ENCODE data around the gene PHAF1. TPM values are rescaled to one million over a fixed set of nuclear protein-coding genes. Genes with fewer than 3 reads are reported as not detected.

Gene PHAF1
- total RNA-seq, 4 donors from 2014 or later, result 11.4 to 18.9 (median 17.5) TPM

GRCh38 chr16:67087291-67087690 is 22.4 kb upstream of the PHAF1 start:
- no peaks in the 10 kb centered on the region for H3K27me3 ChIP-seq
- TF ChIP-seq POLR2A (IDR thresholded peaks at IDR 0.05) (no peak), CTCF (IDR thresholded peaks at IDR 0.05) (no peak)
- H3K9me3 ChIP-seq, result no peaks in the 10 kb centered on the region
- no peaks in the 10 kb centered on the region for H3K36me3 ChIP-seq
- WGBS, 2 donors, result 92 to 94% methylated on average over 1 of the region's 1 CpG
- intact Hi-C loops (cut with DNase I), result no loop called here
- DNase-seq, result no peak
- H3K4me1 ChIP-seq, result peaks cover 0 to 4% of the 10 kb centered on the region in 2 donors
- no peak overlapping the region for H3K4me3 ChIP-seq (replicated peaks in 1 of 3)
- H3K27ac ChIP-seq, result no peak overlapping the region

- Histone ChIP-seq H3K27me3 (no peaks in the 10 kb centered on the region), H3K9me3 (no peaks in the 10 kb centered on the region), H3K4me3 (replicated peaks in 1 of 3) (no peak overlapping the region), H3K4me1 (peaks cover 0 to 4% of the 10 kb centered on the region in 2 donors), H3K36me3 (no peaks in the 10 kb centered on the region), H3K27ac (no peak overlapping the region)
- TF ChIP-seq POLR2A (IDR thresholded peaks at IDR 0.05), result no peak
- no peak for TF ChIP-seq CTCF (IDR thresholded peaks at IDR 0.05)
- no peak for DNase-seq
- intact Hi-C loops (cut with DNase I), result no loop called here
Measured at GRCh38 chr16:67087803-67088202, 21.9 kb upstream of the PHAF1 start.

GRCh38 chr16:67088551-67088950 is 21.2 kb upstream of the PHAF1 start:
- 79 to 85% methylated on average over 4 of the region's 4 CpGs for WGBS, 2 donors
- H3K27ac ChIP-seq, result no peak overlapping the region
- intact Hi-C loops (cut with DNase I), result no loop called here

GRCh38 chr16:67089101-67089500 is 20.6 kb upstream of the PHAF1 start:
- H3K4me3 ChIP-seq (replicated peaks in 1 of 3), result no peak overlapping the region
- H3K4me1 ChIP-seq, result peaks cover 0 to 4% of the 10 kb centered on the region in 2 donors
- no peaks in the 10 kb centered on the region for H3K27me3 ChIP-seq
- intact Hi-C loops (cut with DNase I), result no loop called here
- H3K36me3 ChIP-seq, result no peaks in the 10 kb centered on the region
- H3K9me3 ChIP-seq, result no peaks in the 10 kb centered on the region
- H3K27ac ChIP-seq, result no peak overlapping the region
- no peak for DNase-seq
- TF ChIP-seq CTCF (IDR thresholded peaks at IDR 0.05), result no peak
- no peak for TF ChIP-seq POLR2A (IDR thresholded peaks at IDR 0.05)

More at GRCh38 chr16:67088551-67088950, 21.2 kb upstream of the PHAF1 start:
- peaks cover 0 to 4% of the 10 kb centered on the region in 2 donors for H3K4me1 ChIP-seq
- H3K36me3 ChIP-seq, result no peaks in the 10 kb centered on the region
- TF ChIP-seq CTCF (IDR thresholded peaks at IDR 0.05), result no peak
- TF ChIP-seq POLR2A (IDR thresholded peaks at IDR 0.05), result no peak
- no peak for DNase-seq
- H3K27me3 ChIP-seq, result no peaks in the 10 kb centered on the region
- no peaks in the 10 kb centered on the region for H3K9me3 ChIP-seq
- no peak overlapping the region for H3K4me3 ChIP-seq (replicated peaks in 1 of 3)

- intact Hi-C loops (cut with DNase I), result no loop called here
- 94 to 95% methylated on average over 4 of the region's 4 CpGs for WGBS, 2 donors
- Histone ChIP-seq H3K36me3 (no peaks in the 10 kb centered on the region), H3K27ac (no peak overlapping the region), H3K9me3 (no peaks in the 10 kb centered on the region), H3K4me3 (replicated peaks in 1 of 3) (no peak overlapping the region), H3K4me1 (no peaks in the 10 kb centered on the region), H3K27me3 (no peaks in the 10 kb centered on the region)
- no peak for DNase-seq
- TF ChIP-seq POLR2A (IDR thresholded peaks at IDR 0.05) (no peak), CTCF (IDR thresholded peaks at IDR 0.05) (no peak)
Measured at GRCh38 chr16:67091906-67092566, 17.7 kb upstream of the PHAF1 start.

All from thyroid gland (tissue), 4 donors.